HL-60 (cell line): ENCODE results near the gene RTKN.
"Not testable (repeated sequence)": the region's sequence is repeated elsewhere in the genome, so short reads cannot be mapped to it uniquely, and the experiment has no call there.

Source experiments
- DNase-seq, 2 experiments: peaks; one replicate each; pipeline ENCODE4 v3.0.0-alpha.2; 2010 to 2020; ENCODE audit warnings: low read depth in 1 of 2, low spot score in 1 of 2
- H3K27ac ChIP-seq: fragments of 250-450 bp; sonication (Bioruptor Pico); replicated peaks from 2 replicates; pipeline ENCODE4 v1.5.1; 2020; ENCODE audit warnings: mild to moderate bottlenecking, moderate library complexity
- H3K27me3 ChIP-seq: fragments of 250-450 bp; sonication (Bioruptor Pico); 2 replicates; pipeline ENCODE4 v1.5.1; 2021; ENCODE audit warnings: mild to moderate bottlenecking, moderate library complexity; ENCODE audit not compliant: insufficient read depth, poor library complexity, severe bottlenecking
- H3K4me3 ChIP-seq: replicated peaks from 2 replicates; pipeline ENCODE4 v1.5.1; 2011; ENCODE audit warnings: mild to moderate bottlenecking, control low read depth, low read length; ENCODE audit not compliant: insufficient read depth
- GABPA ChIP-seq: IDR thresholded peaks from 2 replicates; pipeline ENCODE4 v1.6.1; 2012; ENCODE audit warnings: low read depth
- POLR2AphosphoS5 ChIP-seq: IDR thresholded peaks from 2 replicates; pipeline ENCODE4 v1.6.1; 2012; ENCODE audit warnings: low read depth
- SPI1 ChIP-seq: IDR thresholded peaks from 2 replicates; pipeline ENCODE4 v1.6.1; 2012; ENCODE audit warnings: low read depth, mild to moderate bottlenecking, borderline replicate concordance
- TF ChIP-seq, protein P1 (sequence below): IDR thresholded peaks from 2 replicates; pipeline ENCODE4 v1.6.1; 2012; ENCODE audit warnings: low read depth; ENCODE audit not compliant: insufficient replicate concordance
- TF ChIP-seq, protein P2 (sequence below): IDR thresholded peaks from one replicate; pipeline ENCODE4 v1.5.1; 2011; ENCODE audit warnings: low read length, control low read depth, inconsistent platforms; ENCODE audit not compliant: insufficient read depth

Gene RTKN

DNA sequence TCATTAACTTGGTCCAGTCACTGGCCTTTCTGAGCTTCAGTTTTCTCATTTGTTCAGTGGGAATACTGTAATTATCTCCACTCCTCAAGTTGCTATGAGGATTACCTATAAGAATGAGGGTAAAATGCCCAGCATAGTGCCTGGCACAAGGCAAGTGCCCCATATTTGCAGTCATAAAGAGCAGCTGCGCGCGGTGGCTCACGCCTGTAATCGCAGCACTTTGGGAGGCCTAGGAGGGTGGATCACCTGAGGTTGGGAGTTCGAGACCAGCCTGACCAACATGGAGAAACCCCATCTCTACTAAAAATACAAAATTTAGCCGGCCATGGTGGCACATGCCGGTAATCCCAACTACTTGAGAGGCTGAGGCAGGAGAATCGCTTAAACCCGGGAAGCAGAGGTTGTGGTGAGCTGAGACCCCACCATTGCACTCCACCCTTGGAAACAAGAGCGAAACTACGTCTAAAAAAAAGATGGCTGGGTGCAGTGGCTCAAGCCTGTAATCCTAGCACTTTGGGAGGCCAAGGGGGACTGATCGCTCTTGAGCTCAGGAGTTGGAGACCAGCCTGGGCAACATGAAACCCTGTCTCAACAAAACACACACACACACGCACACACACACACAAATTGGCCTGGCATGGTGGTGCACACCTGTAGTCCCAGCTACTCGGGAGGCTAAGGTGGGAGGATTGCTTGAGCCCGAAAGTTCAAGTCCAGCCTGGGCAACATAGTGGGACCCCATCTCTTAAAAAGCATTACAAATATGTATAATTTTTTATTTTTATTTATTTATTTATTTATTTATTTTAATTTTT is 953 bp upstream of the RTKN start:
- H3K4me3 ChIP-seq, H3K27ac ChIP-seq, DNase-seq: not testable (repeated sequence)
- H3K27me3 ChIP-seq = peaks cover 54% of the 10 kb centered on the region

- H3K27ac ChIP-seq = no peak overlapping the region
- DNase-seq = no peak
- peaks cover 55% of the 10 kb centered on the region for H3K27me3 ChIP-seq
- TF ChIP-seq SPI1 (no peak), GABPA (no peak), POLR2AphosphoS5 (no peak)
- TF ChIP-seq, protein P1, sequence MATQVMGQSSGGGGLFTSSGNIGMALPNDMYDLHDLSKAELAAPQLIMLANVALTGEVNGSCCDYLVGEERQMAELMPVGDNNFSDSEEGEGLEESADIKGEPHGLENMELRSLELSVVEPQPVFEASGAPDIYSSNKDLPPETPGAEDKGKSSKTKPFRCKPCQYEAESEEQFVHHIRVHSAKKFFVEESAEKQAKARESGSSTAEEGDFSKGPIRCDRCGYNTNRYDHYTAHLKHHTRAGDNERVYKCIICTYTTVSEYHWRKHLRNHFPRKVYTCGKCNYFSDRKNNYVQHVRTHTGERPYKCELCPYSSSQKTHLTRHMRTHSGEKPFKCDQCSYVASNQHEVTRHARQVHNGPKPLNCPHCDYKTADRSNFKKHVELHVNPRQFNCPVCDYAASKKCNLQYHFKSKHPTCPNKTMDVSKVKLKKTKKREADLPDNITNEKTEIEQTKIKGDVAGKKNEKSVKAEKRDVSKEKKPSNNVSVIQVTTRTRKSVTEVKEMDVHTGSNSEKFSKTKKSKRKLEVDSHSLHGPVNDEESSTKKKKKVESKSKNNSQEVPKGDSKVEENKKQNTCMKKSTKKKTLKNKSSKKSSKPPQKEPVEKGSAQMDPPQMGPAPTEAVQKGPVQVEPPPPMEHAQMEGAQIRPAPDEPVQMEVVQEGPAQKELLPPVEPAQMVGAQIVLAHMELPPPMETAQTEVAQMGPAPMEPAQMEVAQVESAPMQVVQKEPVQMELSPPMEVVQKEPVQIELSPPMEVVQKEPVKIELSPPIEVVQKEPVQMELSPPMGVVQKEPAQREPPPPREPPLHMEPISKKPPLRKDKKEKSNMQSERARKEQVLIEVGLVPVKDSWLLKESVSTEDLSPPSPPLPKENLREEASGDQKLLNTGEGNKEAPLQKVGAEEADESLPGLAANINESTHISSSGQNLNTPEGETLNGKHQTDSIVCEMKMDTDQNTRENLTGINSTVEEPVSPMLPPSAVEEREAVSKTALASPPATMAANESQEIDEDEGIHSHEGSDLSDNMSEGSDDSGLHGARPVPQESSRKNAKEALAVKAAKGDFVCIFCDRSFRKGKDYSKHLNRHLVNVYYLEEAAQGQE = no peak
- TF ChIP-seq, protein P2, sequence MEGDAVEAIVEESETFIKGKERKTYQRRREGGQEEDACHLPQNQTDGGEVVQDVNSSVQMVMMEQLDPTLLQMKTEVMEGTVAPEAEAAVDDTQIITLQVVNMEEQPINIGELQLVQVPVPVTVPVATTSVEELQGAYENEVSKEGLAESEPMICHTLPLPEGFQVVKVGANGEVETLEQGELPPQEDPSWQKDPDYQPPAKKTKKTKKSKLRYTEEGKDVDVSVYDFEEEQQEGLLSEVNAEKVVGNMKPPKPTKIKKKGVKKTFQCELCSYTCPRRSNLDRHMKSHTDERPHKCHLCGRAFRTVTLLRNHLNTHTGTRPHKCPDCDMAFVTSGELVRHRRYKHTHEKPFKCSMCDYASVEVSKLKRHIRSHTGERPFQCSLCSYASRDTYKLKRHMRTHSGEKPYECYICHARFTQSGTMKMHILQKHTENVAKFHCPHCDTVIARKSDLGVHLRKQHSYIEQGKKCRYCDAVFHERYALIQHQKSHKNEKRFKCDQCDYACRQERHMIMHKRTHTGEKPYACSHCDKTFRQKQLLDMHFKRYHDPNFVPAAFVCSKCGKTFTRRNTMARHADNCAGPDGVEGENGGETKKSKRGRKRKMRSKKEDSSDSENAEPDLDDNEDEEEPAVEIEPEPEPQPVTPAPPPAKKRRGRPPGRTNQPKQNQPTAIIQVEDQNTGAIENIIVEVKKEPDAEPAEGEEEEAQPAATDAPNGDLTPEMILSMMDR = no peak
- no peak overlapping the region for H3K4me3 ChIP-seq
These were observed 507 bp downstream of the RTKN start for GRCh38 chr2:74441170-74441689.

DNA sequence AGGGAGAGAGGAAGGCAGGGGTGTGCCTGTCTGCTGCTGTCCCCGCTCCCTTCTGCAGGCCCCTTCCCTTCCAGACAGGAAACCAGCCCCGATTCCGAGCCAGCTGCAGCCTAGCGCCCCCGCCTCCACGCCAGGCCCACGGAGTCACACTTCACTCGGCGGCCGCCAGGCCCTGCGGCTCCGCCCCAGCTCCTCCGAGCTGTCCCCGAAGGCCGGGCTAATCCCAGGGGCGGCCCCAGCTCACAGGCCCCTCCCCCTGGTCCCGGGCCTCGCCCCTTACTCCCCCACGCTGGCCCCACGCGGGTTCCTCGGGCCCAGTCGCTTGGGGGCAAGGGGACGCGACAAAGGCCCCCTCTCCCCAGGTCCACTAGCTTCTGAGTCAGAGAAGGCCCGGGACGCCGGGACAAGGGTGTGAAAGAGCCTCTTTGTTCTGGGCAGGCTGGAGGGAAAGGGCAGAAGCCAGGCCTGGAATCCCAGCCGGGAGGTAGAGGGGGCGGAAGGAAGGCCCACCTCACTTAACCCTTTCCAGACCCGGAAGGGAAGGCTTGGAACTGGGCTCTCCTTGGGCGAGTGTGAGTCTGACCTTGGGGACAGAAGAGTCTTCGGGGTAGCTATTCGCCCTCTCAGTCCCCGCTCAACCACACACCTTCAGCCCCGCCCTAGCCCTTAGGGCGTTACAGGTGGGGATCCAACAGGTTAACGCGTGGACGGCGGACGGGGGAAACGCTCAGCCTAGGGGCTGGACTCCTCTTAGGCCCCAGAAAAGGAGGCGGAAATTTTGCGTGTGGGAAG is 1.2 kb downstream of the RTKN start:
- TF ChIP-seq GABPA (no peak), POLR2AphosphoS5 (no peak), SPI1 (no peak)
- TF ChIP-seq, protein P2 = no peak
- TF ChIP-seq, protein P1 = no peak
- Histone ChIP-seq H3K27me3 (peaks cover 55% of the 10 kb centered on the region), H3K4me3 (no peak overlapping the region), H3K27ac (no peak overlapping the region)
- no peak for DNase-seq

DNA sequence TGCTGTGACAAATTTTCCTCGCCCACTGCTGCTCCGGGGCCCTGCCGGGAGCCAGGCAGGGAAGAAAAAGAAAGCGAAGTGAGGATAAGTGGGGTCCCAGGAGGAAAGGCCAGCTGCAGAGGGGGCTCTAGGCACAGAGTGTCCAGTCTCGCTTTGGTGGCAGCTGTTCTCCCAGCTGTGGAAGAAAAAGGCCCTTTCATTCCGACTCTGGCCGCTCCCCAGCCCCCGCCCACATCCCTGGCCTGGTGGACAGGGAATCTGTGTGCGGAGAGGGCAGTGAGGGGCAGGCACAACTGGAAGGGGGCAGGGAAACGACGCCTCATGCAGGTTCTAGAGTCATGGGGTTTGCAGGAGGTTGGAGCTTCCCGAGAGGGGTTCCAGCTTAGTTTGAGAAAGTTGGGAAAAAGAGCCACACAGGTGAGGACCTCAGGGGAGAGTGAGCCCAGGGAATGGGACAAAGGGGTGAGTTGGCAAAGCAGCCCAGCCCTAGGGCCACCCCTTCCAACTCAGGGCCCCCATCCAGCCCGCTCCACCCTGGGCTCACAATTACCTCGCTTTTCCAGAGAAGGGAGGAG is 1.8 kb downstream of the RTKN start:
- H3K27me3 ChIP-seq = peaks cover 55% of the 10 kb centered on the region
- H3K4me3 ChIP-seq = no peak overlapping the region
- no peak overlapping the region for H3K27ac ChIP-seq
- no peak for TF ChIP-seq POLR2AphosphoS5
- no peak for DNase-seq
